ENCODE measurements around the gene XRN1. TPM values are rescaled to one million over a fixed set of nuclear protein-coding genes. Genes with fewer than 3 reads are reported as not detected.
"Not testable (repeated sequence)": the region's sequence is repeated elsewhere in the genome, so short reads cannot be mapped to it uniquely, and the experiment has no call there.

XRN1 gene
- total and polyA plus RNA-seq, 3 donors from 2014 or later, result 18.2 to 47.2 (median 39.8) TPM

DNA sequence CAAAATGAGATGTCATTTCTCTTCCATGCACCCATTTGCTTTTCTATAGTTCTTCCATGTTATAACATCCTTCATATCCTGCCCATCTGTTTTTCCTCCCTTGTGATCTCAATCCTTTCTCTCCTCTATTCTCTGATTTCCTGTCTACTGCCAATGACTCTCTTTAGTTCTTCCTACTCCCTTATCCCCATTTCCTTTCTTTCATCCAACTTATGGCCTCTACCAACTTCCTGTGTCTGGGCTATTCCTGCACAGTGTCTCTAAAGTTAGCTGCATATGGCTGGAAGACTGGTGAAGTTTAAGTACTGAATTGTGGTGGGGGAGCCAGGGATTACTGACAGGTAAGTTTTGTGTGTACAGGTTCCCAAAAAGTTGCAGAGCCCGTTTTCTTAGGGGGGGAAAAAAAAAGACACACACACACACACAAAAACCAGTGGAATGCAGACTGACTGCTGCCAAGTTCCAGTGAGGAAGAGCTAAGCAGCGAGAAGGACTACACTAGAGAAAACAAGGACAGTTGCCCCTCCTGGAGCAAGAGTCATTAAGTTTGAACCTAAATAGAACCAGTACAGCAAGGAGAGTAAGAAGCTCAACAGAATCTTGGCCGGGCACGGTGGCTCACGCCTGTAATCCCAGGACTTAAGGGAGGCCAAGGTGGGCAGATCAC, 28.8 kb downstream of the XRN1 start:
- H3K4me3 ChIP-seq, result no peak overlapping the region
- no peak for DNase-seq
- no peaks in the 10 kb centered on the region for H3K4me1 ChIP-seq
- H3K36me3 ChIP-seq (ENCODE audit: low read depth, missing control alignments), result no peaks in the 10 kb centered on the region
- H3K9me3 ChIP-seq, result no peaks in the 10 kb centered on the region
- H3K27me3 ChIP-seq, result no peaks in the 10 kb centered on the region
- H3K27ac ChIP-seq, result no peak overlapping the region
- intact Hi-C loops (cut with DNase I; ENCODE audit: low total_unique reads), result no loop called here
- WGBS, 2 donors, result 96% methylated on average over 5 of the region's 5 CpGs
- no peak for TF ChIP-seq POLR2A (IDR thresholded peaks at IDR 0.05)
- TF ChIP-seq CTCF (IDR thresholded peaks at IDR 0.05), result no peak

DNA sequence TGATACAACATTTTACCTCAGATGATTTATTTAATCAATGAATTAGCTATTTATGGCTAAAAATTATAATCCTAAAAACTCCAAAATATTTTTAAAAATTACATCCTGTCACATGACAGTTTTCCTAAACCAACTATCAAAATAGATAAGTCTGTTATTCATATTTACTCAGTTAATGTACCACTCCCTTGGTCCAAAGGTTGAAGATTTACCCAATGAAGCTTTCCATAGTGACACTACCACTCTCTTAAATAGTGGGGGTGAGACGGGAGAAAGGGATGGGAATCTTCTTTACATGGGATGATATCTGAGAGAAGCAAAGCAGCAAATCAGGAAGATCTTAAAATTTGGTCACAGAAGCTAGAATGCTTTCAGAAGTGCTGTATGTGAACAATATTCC, 30.5 kb downstream of the XRN1 start:
- H3K27me3 ChIP-seq, result no peaks in the 10 kb centered on the region
- DNase-seq, result no peak
- no peaks in the 10 kb centered on the region for H3K36me3 ChIP-seq (ENCODE audit: low read depth, missing control alignments)
- no peak overlapping the region for H3K27ac ChIP-seq
- H3K4me1 ChIP-seq, result no peaks in the 10 kb centered on the region
- intact Hi-C loops (cut with DNase I; ENCODE audit: low total_unique reads), result no loop called here
- H3K9me3 ChIP-seq, result no peaks in the 10 kb centered on the region
- TF ChIP-seq POLR2A (IDR thresholded peaks at IDR 0.05) (no peak), CTCF (IDR thresholded peaks at IDR 0.05) (no peak)
- WGBS, 2 donors, result 86 to 100% methylated on average over 1 of the region's 1 CpG
- no peak overlapping the region for H3K4me3 ChIP-seq

GRCh38 chr3:142400537-142400936, 47.3 kb downstream of the XRN1 start:
- intact Hi-C loops (cut with DNase I; ENCODE audit: low total_unique reads); H3K36me3 ChIP-seq (ENCODE audit: low read depth, missing control alignments); H3K9me3 ChIP-seq; H3K27ac ChIP-seq; H3K4me3 ChIP-seq; H3K27me3 ChIP-seq; H3K4me1 ChIP-seq; DNase-seq: not testable (repeated sequence)
- WGBS, 2 donors, result 92 to 96% methylated on average over 7 of the region's 7 CpGs

- 72 to 88% methylated on average over 4 of the region's 4 CpGs for WGBS, 2 donors
- Histone ChIP-seq H3K36me3 (ENCODE audit: low read depth, missing control alignments) (no peaks in the 10 kb centered on the region), H3K27ac (no peak overlapping the region), H3K9me3 (no peaks in the 10 kb centered on the region), H3K27me3 (no peaks in the 10 kb centered on the region), H3K4me3 (no peak overlapping the region), H3K4me1 (no peaks in the 10 kb centered on the region)
- no peak for DNase-seq
- intact Hi-C loops (cut with DNase I; ENCODE audit: low total_unique reads), result no loop called here
- TF ChIP-seq CTCF (IDR thresholded peaks at IDR 0.05) (no peak), POLR2A (IDR thresholded peaks at IDR 0.05) (no peak)
Measured at GRCh38 chr3:142394921-142395622, 52.8 kb downstream of the XRN1 start.

- 92 to 100% methylated on average over 2 of the region's 2 CpGs for WGBS, 2 donors
- no peaks in the 10 kb centered on the region for H3K27me3 ChIP-seq
- H3K4me1 ChIP-seq, result no peaks in the 10 kb centered on the region
- no peaks in the 10 kb centered on the region for H3K9me3 ChIP-seq
- no peak overlapping the region for H3K4me3 ChIP-seq
- H3K27ac ChIP-seq, result no peak overlapping the region
- H3K36me3 ChIP-seq (ENCODE audit: low read depth, missing control alignments), result no peaks in the 10 kb centered on the region
- no peak for DNase-seq
- TF ChIP-seq CTCF (IDR thresholded peaks at IDR 0.05) (no peak), POLR2A (IDR thresholded peaks at IDR 0.05) (no peak)
- intact Hi-C loops (cut with DNase I; ENCODE audit: low total_unique reads), result no loop called here
Measured at GRCh38 chr3:142385078-142385477, 62.8 kb downstream of the XRN1 start.
